NT2/D1 (cell line): ENCODE measurements around the gene KANSL1.

Source experiments
- SUZ12 ChIP-seq: IDR thresholded peaks from 2 replicates; pipeline ENCODE4 v1.6.1; 2011; ENCODE audit not compliant: insufficient read length, insufficient read depth; ENCODE audit errors: extremely low read depth
- ZNF274 ChIP-seq: IDR thresholded peaks from 2 replicates; pipeline ENCODE4 v1.6.1; 2011; ENCODE audit warnings: mild to moderate bottlenecking, low read depth, low read length

- TF ChIP-seq ZNF274 (no peak), SUZ12 (no peak)
Observed at GRCh38 chr17:46179375-46179999, 13.7 kb downstream of the KANSL1 start.
